Measurements from ENCODE around the gene NPFF.

Gene NPFF

DNA sequence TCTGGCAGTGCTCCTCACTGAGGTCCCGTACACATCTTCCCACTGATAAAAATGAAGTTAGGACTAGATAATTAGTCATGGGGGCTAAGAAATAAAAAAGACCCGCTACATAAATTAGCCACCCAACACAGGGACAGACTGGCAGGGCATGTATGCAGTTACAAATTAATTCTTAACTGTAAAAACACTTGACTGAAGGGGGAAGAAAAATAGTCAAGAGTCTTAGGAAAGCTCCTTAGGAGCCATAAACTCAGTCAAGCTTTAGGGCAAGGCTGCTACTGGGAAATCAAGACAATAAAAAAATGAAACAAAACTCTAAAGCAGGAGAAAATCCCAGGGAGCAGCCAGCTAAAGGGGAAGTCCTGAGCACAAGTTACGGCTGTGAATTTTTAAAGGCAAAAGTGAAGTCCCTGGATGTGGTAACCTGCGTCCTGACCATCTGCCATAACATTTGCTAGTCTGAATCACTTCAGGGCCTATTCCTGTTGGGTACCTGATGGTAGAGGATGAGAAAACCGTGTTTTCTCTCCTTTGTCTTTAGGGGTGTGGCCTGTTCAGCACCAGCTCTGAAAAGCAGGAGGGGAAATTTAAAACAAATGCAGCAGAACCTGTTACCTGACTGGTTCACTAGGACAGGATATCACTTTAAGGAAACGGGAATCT is 7.5 kb upstream of the NPFF start:
- Histone ChIP-seq H3K79me1 (ENCODE audit: low read length) (no peaks in the 10 kb centered on the region), H4K91ac (ENCODE audit: low read depth, low read length) (no peak overlapping the region), H3K4me3 (ENCODE audit: low read depth, low read length) (no peak overlapping the region), H3K4ac (ENCODE audit: low read depth, low read length) (no peak overlapping the region), H3K4me2 (ENCODE audit: low read length) (no peak overlapping the region), H3K36me3 (ENCODE audit: control insufficient read depth in 1 of 2, insufficient read depth in 2 of 2, low read length in 2 of 2) (peaks cover 29 to 49% of the 10 kb centered on the region in 2 experiments), H3K79me2 (ENCODE audit: control insufficient read depth, insufficient read depth, low read length, poor library complexity) (no peaks in the 10 kb centered on the region), H2BK5ac (ENCODE audit: low read depth, low read length, poor library complexity) (no peak overlapping the region), H3K27ac (ENCODE audit: low read depth, low read length) (no peak overlapping the region), H3K14ac (ENCODE audit: low read length) (no peak overlapping the region), H2AK5ac (ENCODE audit: low read length) (no peak overlapping the region), H2AFZ (ENCODE audit: insufficient read depth, low read length, poor library complexity) (no peak overlapping the region), H3K9me3 (ENCODE audit: insufficient read depth, low read depth, low read length) (no peaks in the 10 kb centered on the region), H3K9ac (ENCODE audit: low read length) (no peak overlapping the region), H3K4me1 (ENCODE audit: control insufficient read depth in 1 of 2, insufficient read depth in 2 of 2, low read length in 2 of 2) (no peaks in the 10 kb centered on the region), H3K23ac (ENCODE audit: low read length) (no peak overlapping the region), H3K18ac (ENCODE audit: low read length) (no peak overlapping the region), H3K27me3 (ENCODE audit: insufficient read depth, low read length) (no peaks in the 10 kb centered on the region), H2BK12ac (ENCODE audit: low read length) (no peak overlapping the region), H2BK120ac (ENCODE audit: insufficient read depth, low read length, poor library complexity) (no peak overlapping the region), H4K8ac (ENCODE audit: low read depth, low read length) (no peak overlapping the region), H4K12ac (ENCODE audit: low read depth, low read length) (no peak overlapping the region)
- DNase-seq, result no peak
- WGBS (ENCODE audit: extremely low coverage, insufficient coverage, insufficient read length), result no CpG with 5 or more reads among the region's 6 CpGs

DNA sequence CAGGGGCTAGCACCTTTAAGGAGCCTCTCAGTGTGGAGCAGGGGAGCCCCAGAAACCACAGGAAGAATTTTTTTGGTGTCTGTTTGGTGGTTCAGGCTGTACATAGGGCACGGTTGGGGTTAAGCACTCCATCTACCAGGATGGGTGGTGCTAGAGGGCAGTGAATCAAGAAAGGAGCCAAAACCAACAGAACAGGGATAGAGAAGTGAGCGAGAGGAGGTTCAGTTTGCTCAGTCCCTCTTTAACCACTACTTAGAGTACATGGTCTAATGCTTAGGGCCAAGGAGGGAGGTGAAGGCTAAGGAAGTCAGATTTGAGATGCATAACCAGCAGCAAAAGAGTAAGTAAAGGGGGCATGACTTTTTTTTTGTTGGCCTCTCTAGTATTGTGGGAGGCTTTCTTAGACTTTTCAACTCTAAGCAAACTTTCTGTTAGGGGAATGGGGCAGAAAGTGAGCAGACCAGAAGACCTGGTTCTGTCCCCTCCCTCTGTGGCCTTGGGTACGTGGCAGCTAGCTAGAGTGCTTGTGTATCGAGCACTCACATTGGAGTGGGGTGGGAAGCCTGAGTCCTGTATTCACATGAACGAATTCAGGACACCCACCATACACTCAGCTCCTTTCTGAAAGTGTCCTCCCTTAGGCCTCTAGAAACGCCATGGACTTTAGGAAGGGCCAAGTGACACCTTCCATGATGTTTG is 6.6 kb upstream of the NPFF start:
- Histone ChIP-seq H2BK5ac (ENCODE audit: low read depth, low read length, poor library complexity) (no peak overlapping the region), H4K8ac (ENCODE audit: low read depth, low read length) (no peak overlapping the region), H3K79me1 (ENCODE audit: low read length) (no peaks in the 10 kb centered on the region), H3K9ac (ENCODE audit: low read length) (no peak overlapping the region), H3K4me1 (ENCODE audit: control insufficient read depth in 1 of 2, insufficient read depth in 2 of 2, low read length in 2 of 2) (no peaks in the 10 kb centered on the region), H3K18ac (ENCODE audit: low read length) (no peak overlapping the region), H3K4ac (ENCODE audit: low read depth, low read length) (no peak overlapping the region), H3K4me2 (ENCODE audit: low read length) (no peak overlapping the region), H2BK12ac (ENCODE audit: low read length) (no peak overlapping the region), H3K27ac (ENCODE audit: low read depth, low read length) (no peak overlapping the region), H3K36me3 (ENCODE audit: control insufficient read depth in 1 of 2, insufficient read depth in 2 of 2, low read length in 2 of 2) (peaks cover 24 to 49% of the 10 kb centered on the region in 2 experiments), H4K12ac (ENCODE audit: low read depth, low read length) (no peak overlapping the region), H2BK120ac (ENCODE audit: insufficient read depth, low read length, poor library complexity) (no peak overlapping the region), H3K27me3 (ENCODE audit: insufficient read depth, low read length) (no peaks in the 10 kb centered on the region), H3K4me3 (ENCODE audit: low read depth, low read length) (no peak overlapping the region), H3K14ac (ENCODE audit: low read length) (no peak overlapping the region), H3K79me2 (ENCODE audit: control insufficient read depth, insufficient read depth, low read length, poor library complexity) (no peaks in the 10 kb centered on the region), H3K9me3 (ENCODE audit: insufficient read depth, low read depth, low read length) (no peaks in the 10 kb centered on the region), H3K23ac (ENCODE audit: low read length) (no peak overlapping the region), H4K91ac (ENCODE audit: low read depth, low read length) (no peak overlapping the region), H2AK5ac (ENCODE audit: low read length) (no peak overlapping the region), H2AFZ (ENCODE audit: insufficient read depth, low read length, poor library complexity) (no peak overlapping the region)
- no CpG with 5 or more reads among the region's 6 CpGs for WGBS (ENCODE audit: extremely low coverage, insufficient coverage, insufficient read length)
- no peak for DNase-seq

DNA sequence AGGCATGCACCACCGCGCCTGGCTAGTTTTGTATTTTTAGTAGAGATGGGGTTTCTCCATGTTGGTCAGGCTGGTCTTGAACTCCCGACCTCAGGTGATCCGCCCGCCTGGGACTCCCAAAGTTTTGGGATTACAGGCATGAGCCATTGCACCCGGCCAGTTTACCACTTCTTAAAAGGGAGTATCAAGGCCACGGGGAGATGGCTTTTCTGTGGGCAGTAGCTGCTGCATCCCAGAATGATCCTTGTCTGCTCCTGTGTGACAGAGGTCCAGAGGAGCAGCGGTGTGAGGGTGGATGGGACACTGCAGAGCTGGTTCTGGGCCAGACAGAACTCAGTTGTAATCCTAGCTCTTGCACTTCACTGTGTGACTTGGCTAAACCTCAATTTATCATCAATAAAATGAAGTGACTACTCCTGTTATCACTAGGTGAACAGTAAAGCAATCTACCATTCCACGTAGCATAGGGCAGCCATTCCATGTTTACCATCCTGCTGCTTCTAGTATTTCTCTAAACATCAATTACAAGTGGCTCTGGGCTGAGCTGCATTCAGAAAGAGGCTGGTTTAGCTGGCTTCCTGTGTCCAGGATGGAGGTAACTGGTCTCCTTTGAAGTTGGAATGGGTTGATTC is 3.0 kb upstream of the NPFF start:
- Histone ChIP-seq H3K14ac (ENCODE audit: low read length) (no peak overlapping the region), H3K9me3 (ENCODE audit: insufficient read depth, low read depth, low read length) (no peaks in the 10 kb centered on the region), H3K4me3 (ENCODE audit: low read depth, low read length) (no peak overlapping the region), H3K27me3 (ENCODE audit: insufficient read depth, low read length) (no peaks in the 10 kb centered on the region), H4K8ac (ENCODE audit: low read depth, low read length) (no peak overlapping the region), H3K23ac (ENCODE audit: low read length) (no peak overlapping the region), H4K91ac (ENCODE audit: low read depth, low read length) (no peak overlapping the region), H3K79me2 (ENCODE audit: control insufficient read depth, insufficient read depth, low read length, poor library complexity) (no peaks in the 10 kb centered on the region), H2BK120ac (ENCODE audit: insufficient read depth, low read length, poor library complexity) (no peak overlapping the region), H3K27ac (ENCODE audit: low read depth, low read length) (no peak overlapping the region), H3K9ac (ENCODE audit: low read length) (no peak overlapping the region), H3K18ac (ENCODE audit: low read length) (no peak overlapping the region), H3K4ac (ENCODE audit: low read depth, low read length) (no peak overlapping the region), H2AFZ (ENCODE audit: insufficient read depth, low read length, poor library complexity) (no peak overlapping the region), H3K79me1 (ENCODE audit: low read length) (no peaks in the 10 kb centered on the region), H2AK5ac (ENCODE audit: low read length) (no peak overlapping the region), H3K4me2 (ENCODE audit: low read length) (no peak overlapping the region), H3K36me3 (ENCODE audit: control insufficient read depth in 1 of 2, insufficient read depth in 2 of 2, low read length in 2 of 2) (peaks cover 34 to 57% of the 10 kb centered on the region in 2 experiments), H2BK5ac (ENCODE audit: low read depth, low read length, poor library complexity) (no peak overlapping the region), H2BK12ac (ENCODE audit: low read length) (no peak overlapping the region), H4K12ac (ENCODE audit: low read depth, low read length) (no peak overlapping the region), H3K4me1 (ENCODE audit: control insufficient read depth in 1 of 2, insufficient read depth in 2 of 2, low read length in 2 of 2) (no peaks in the 10 kb centered on the region)
- DNase-seq, result no peak
- WGBS (ENCODE audit: extremely low coverage, insufficient coverage, insufficient read length), result no CpG with 5 or more reads among the region's 9 CpGs

DNA sequence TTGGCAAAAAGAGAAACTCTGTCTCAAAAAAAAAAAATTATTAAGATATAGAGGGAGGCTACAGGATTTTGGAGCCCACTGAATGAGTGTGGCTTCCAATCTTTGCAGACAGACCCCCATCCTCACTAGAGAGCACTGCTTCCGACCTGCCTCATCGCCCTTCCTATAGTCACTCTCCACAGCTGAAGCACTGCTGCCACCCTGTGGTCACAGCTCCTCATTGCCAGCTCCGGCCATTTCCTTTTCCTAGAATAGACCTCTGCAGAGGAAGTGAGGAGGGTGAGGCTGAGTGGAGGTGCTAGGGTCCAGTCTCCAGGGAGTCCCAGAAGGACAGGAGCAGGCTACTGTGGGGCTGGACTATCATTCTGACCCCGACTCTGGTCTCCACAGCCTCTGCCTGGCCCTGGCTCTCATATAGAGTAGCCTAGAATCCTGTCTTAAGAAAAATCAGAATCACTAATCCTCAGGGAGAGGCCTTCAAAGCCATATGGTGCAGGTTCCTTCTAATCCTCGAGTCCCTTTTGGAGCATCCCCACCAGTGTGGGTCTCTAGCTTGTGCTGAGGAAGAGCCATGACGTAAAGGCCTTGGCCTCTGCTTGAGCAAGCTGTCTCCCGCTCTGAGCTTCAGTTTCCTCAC is 1.4 kb upstream of the NPFF start:
- no peak overlapping the region for H3K14ac ChIP-seq (ENCODE audit: low read length)
- no peak overlapping the region for H2BK12ac ChIP-seq (ENCODE audit: low read length)
- H2AFZ ChIP-seq (ENCODE audit: insufficient read depth, low read length, poor library complexity), result no peak overlapping the region
- no peak overlapping the region for H4K12ac ChIP-seq (ENCODE audit: low read depth, low read length)
- no peak overlapping the region for H2BK120ac ChIP-seq (ENCODE audit: insufficient read depth, low read length, poor library complexity)
- no peak overlapping the region for H2BK5ac ChIP-seq (ENCODE audit: low read depth, low read length, poor library complexity)
- no peak overlapping the region for H3K4ac ChIP-seq (ENCODE audit: low read depth, low read length)
- H3K9me3 ChIP-seq (ENCODE audit: insufficient read depth, low read depth, low read length), result peaks cover 3% of the 10 kb centered on the region
- no peaks in the 10 kb centered on the region for H3K4me1 ChIP-seq (ENCODE audit: control insufficient read depth in 1 of 2, insufficient read depth in 2 of 2, low read length in 2 of 2)
- H3K79me1 ChIP-seq (ENCODE audit: low read length), result no peaks in the 10 kb centered on the region
- H3K27ac ChIP-seq (ENCODE audit: low read depth, low read length), result no peak overlapping the region
- no peak overlapping the region for H3K4me3 ChIP-seq (ENCODE audit: low read depth, low read length)
- peak; percentile 77 to 93 for DNase-seq
- no peak overlapping the region for H3K23ac ChIP-seq (ENCODE audit: low read length)
- H3K36me3 ChIP-seq (ENCODE audit: control insufficient read depth in 1 of 2, insufficient read depth in 2 of 2, low read length in 2 of 2), result peaks cover 44 to 62% of the 10 kb centered on the region in 2 experiments
- no peak overlapping the region for H3K4me2 ChIP-seq (ENCODE audit: low read length)
- no peaks in the 10 kb centered on the region for H3K79me2 ChIP-seq (ENCODE audit: control insufficient read depth, insufficient read depth, low read length, poor library complexity)
- H2AK5ac ChIP-seq (ENCODE audit: low read length), result no peak overlapping the region
- no peak overlapping the region for H3K18ac ChIP-seq (ENCODE audit: low read length)
- no peaks in the 10 kb centered on the region for H3K27me3 ChIP-seq (ENCODE audit: insufficient read depth, low read length)
- no peak overlapping the region for H3K9ac ChIP-seq (ENCODE audit: low read length)
- WGBS (ENCODE audit: extremely low coverage, insufficient coverage, insufficient read length), result no CpG with 5 or more reads among the region's 7 CpGs
- H4K8ac ChIP-seq (ENCODE audit: low read depth, low read length), result no peak overlapping the region
- H4K91ac ChIP-seq (ENCODE audit: low read depth, low read length), result no peak overlapping the region

Data from trophoblast cell (in vitro differentiated cells and primary cell).